HepG2 (cell line): ENCODE measurements around the gene STOM. TPM values are rescaled to one million over a fixed set of nuclear protein-coding genes. Genes with fewer than 3 reads are reported as not detected.
A peak's percentile ranks its signal among the peaks of the same experiment; 100 is the strongest.

Experiments
- CCDC6 ChIP-seq: sonication (generic); formaldehyde crosslinking; IDR thresholded peaks from 2 replicates; pipeline ENCODE4 v1.8.1; 2022; ENCODE audit warnings: mild to moderate bottlenecking, missing genetic modification reagents, moderate library complexity
- EP300 ChIP-seq, 3 experiments: sonication (generic) in 1 of 3; formaldehyde crosslinking in 1 of 3; IDR thresholded peaks; 2 replicates each; pipeline versions ENCODE4 v1.5.1 to v1.6.1; 2011 to 2020; ENCODE audit warnings: low read depth in 2 of 3, low read length in 2 of 3, borderline replicate concordance in 1 of 3, improper control_type of control experiment in 1 of 3, mild to moderate bottlenecking in 1 of 3, missing genetic modification reagents in 1 of 3, moderate library complexity in 1 of 3
- HMG20A ChIP-seq: IDR thresholded peaks from 2 replicates; pipeline ENCODE4 v1.6.1; 2016; ENCODE audit warnings: borderline replicate concordance
- IRX3 ChIP-seq: sonication (generic); formaldehyde crosslinking; IDR thresholded peaks from 2 replicates; pipeline ENCODE4 v1.8.1; 2023; ENCODE audit warnings: mild to moderate bottlenecking, low read depth, missing genetic modification reagents, borderline replicate concordance
- MIXL1 ChIP-seq: IDR thresholded peaks from 2 replicates; pipeline ENCODE4 v1.6.1; 2016
- NFIC ChIP-seq: IDR thresholded peaks from 2 replicates; pipeline ENCODE4 v1.6.1; 2012; ENCODE audit warnings: mild to moderate bottlenecking, low read length, inconsistent platforms
- NR2C2 ChIP-seq: sonication (generic); formaldehyde crosslinking; IDR thresholded peaks from 2 replicates; pipeline ENCODE4 v1.4.0; 2020; ENCODE audit warnings: missing genetic modification reagents, mild to moderate bottlenecking, moderate library complexity, borderline replicate concordance
- PPARG ChIP-seq: conservative IDR thresholded peaks from 2 replicates; pipeline ENCODE4 v1.6.1; 2016; ENCODE audit warnings: missing biosample characterization, missing genetic modification reagents
- REPIN1 ChIP-seq: sonication (generic); formaldehyde crosslinking; IDR thresholded peaks from 2 replicates; pipeline ENCODE4 v1.8.0; 2022; ENCODE audit warnings: missing genetic modification reagents, low read depth, mild to moderate bottlenecking, borderline replicate concordance
- RFXANK ChIP-seq: IDR thresholded peaks from 2 replicates; pipeline ENCODE4 v1.6.1; 2016
- SRSF9 ChIP-seq: fragments of 200-400 bp; formaldehyde crosslinking; IDR thresholded peaks from 2 replicates; pipeline ENCODE4 v1.6.1; 2018; ENCODE audit warnings: borderline replicate concordance, mild to moderate bottlenecking, low read depth, low read length; ENCODE audit not compliant: insufficient read depth, poor library complexity, severe bottlenecking
- ZNF503 ChIP-seq: sonication (generic); formaldehyde crosslinking; IDR thresholded peaks from 2 replicates; pipeline ENCODE4 v1.4.0; 2020; ENCODE audit warnings: missing genetic modification reagents
- ZNF549 ChIP-seq: sonication (generic); formaldehyde crosslinking; IDR thresholded peaks from 2 replicates; pipeline ENCODE4 v1.5.0; 2020; ENCODE audit warnings: missing genetic modification reagents
- ZNF609 ChIP-seq: sonication (generic); formaldehyde crosslinking; IDR thresholded peaks from 2 replicates; pipeline ENCODE4 v1.4.0; 2020; ENCODE audit warnings: mild to moderate bottlenecking, missing genetic modification reagents, borderline replicate concordance
- ZNF703 ChIP-seq: sonication (generic); formaldehyde crosslinking; IDR thresholded peaks from 2 replicates; pipeline ENCODE4 v1.5.1; 2020; ENCODE audit warnings: missing genetic modification reagents, mild to moderate bottlenecking, moderate library complexity, borderline replicate concordance
- ZNF75D ChIP-seq: sonication (generic); formaldehyde crosslinking; IDR thresholded peaks from 2 replicates; pipeline ENCODE4 v1.8.1; 2023; ENCODE audit warnings: missing genetic modification reagents, mild to moderate bottlenecking, borderline replicate concordance
- ZNF782 ChIP-seq: sonication (generic); formaldehyde crosslinking; IDR thresholded peaks from 2 replicates; pipeline ENCODE4 v1.4.0; 2020; ENCODE audit warnings: missing genetic modification reagents, mild to moderate bottlenecking, borderline replicate concordance
- polyA plus RNA-seq, 8 experiments: library from polyadenylated mRNA; depleted of rRNA in 3 of 8; stranded (reverse) in 7 of 8; unstranded in 1 of 8; fragments of >200 nt; fragmentation: Illumina TruSeq in 4 of 8; extraction: Trizol in 4 of 8; gene quantifications; 2 replicates each; pipeline versions ENCODE4 v1.2.1 to v1.2.3, GENCODE V29; 2011 to 2016; ENCODE audit warnings: low read depth in 4 of 8, missing spikeins in 1 of 8, mixed read lengths in 1 of 8; ENCODE audit not compliant: insufficient read depth in 1 of 8
- total RNA-seq, 5 experiments: library from RNA; depleted of rRNA; stranded (reverse); fragments of >200 nt; fragmentation: Illumina TruSeq; extraction: Trizol; gene quantifications; 2 replicates each; pipeline ENCODE4 v1.2.3, GENCODE V29; 2016; ENCODE audit warnings: low read depth in 1 of 5

The STOM gene
- total and polyA plus RNA-seq, 2 of the 13 experiments (the other 11 are each of a cell fraction or from before 2014, with no cell fraction given) = 43.6 to 165 TPM

GRCh38 chr9:121372239-121373010 lies 2.4 kb upstream of the STOM start (continued):
- TF ChIP-seq ZNF609 (CRISPR knock-in tag) (peak; percentile 74; the same call in 1 of the 2 replicates), SRSF9 (no peak), EP300 (IDR thresholded peaks at IDR 0.05; ENCODE audit: low read depth in 2 of 2, low read length in 2 of 2) (peak; percentile 72 to 93), EP300 (CRISPR knock-in tag; IDR thresholded peaks at IDR 0.05; ENCODE audit: borderline replicate concordance) (peak; percentile 50; the same call in 1 of the 2 replicates), HMG20A (CRISPR knock-in tag) (peak; percentile 93), MIXL1 (peak; percentile 12; the same call in 1 of the 2 replicates), REPIN1 (CRISPR knock-in tag) (peak; percentile 49; the same call in 1 of the 2 replicates), NFIC (peak; percentile 80), ZNF503 (CRISPR knock-in tag) (peak; percentile 80), ZNF75D (CRISPR knock-in tag) (no peak), IRX3 (CRISPR knock-in tag) (0 out of 2 replicates have a peak, but pooled peaks have one; percentile 14), PPARG (CRISPR knock-in tag) (peak; percentile 79), CCDC6 (CRISPR knock-in tag) (peak; percentile 85), NR2C2 (no peak), ZNF703 (CRISPR knock-in tag) (no peak), ZNF782 (CRISPR knock-in tag) (no peak), ZNF549 (CRISPR knock-in tag) (no peak), RFXANK (no peak)
